H9 (cell line): ENCODE data around the gene DLG1. TPM values are rescaled to one million over a fixed set of nuclear protein-coding genes. Genes with fewer than 3 reads are reported as not detected.

Source experiments
- DNase-seq: peaks from one replicate; pipeline ENCODE4 v3.0.0-alpha.2; 2017
- H2AFZ ChIP-seq: one replicate; pipeline ENCODE4 v1.6.1; 2013; ENCODE audit warnings: mild to moderate bottlenecking, low read length, control low read depth, moderate library complexity
- H2AK5ac ChIP-seq: 2 replicates; pipeline ENCODE4 v1.6.1; 2013; ENCODE audit warnings: low read length, control low read depth, mixed read lengths; ENCODE audit not compliant: insufficient read length
- H2BK120ac ChIP-seq: one replicate; pipeline ENCODE4 v1.6.1; 2013; ENCODE audit warnings: low read depth, mild to moderate bottlenecking, low read length, control low read depth, inconsistent platforms; ENCODE audit not compliant: poor library complexity, severe bottlenecking
- H2BK12ac ChIP-seq: 2 replicates; pipeline ENCODE4 v1.6.1; 2013; ENCODE audit warnings: low read length, control low read depth, mixed read lengths, low read depth; ENCODE audit not compliant: insufficient read length
- H2BK15ac ChIP-seq: 2 replicates; pipeline ENCODE4 v1.6.1; 2013; ENCODE audit warnings: low read depth, low read length, control low read depth
- H2BK20ac ChIP-seq: one replicate; pipeline ENCODE4 v1.6.1; 2013; ENCODE audit warnings: low read depth, mild to moderate bottlenecking, low read length, control low read depth, inconsistent platforms; ENCODE audit not compliant: poor library complexity, severe bottlenecking
- H2BK5ac ChIP-seq: 2 replicates; pipeline ENCODE4 v1.6.1; 2013; ENCODE audit warnings: low read length, control low read depth, mixed read lengths; ENCODE audit not compliant: insufficient read length
- H3K14ac ChIP-seq: 2 replicates; pipeline ENCODE4 v1.6.1; 2013; ENCODE audit warnings: low read length, control low read depth; ENCODE audit not compliant: insufficient read depth
- H3K18ac ChIP-seq: 2 replicates; pipeline ENCODE4 v1.6.1; 2013; ENCODE audit warnings: low read depth, mild to moderate bottlenecking, mixed read lengths, low read length, control low read depth; ENCODE audit not compliant: insufficient read length
- H3K23ac ChIP-seq: 2 replicates; pipeline ENCODE4 v1.6.1; 2013; ENCODE audit warnings: low read length, control low read depth, mixed read lengths, low read depth; ENCODE audit not compliant: insufficient read length
- H3K23me2 ChIP-seq: 2 replicates; pipeline ENCODE4 v1.6.1; 2013; ENCODE audit warnings: low read depth, mild to moderate bottlenecking, mixed read lengths, low read length, control low read depth; ENCODE audit not compliant: insufficient read length, poor library complexity, severe bottlenecking
- H3K27ac ChIP-seq: 2 replicates; pipeline ENCODE4 v1.5.1; 2013; ENCODE audit warnings: low read length, control low read depth, mixed read lengths, low read depth; ENCODE audit not compliant: insufficient read length
- H3K27me3 ChIP-seq: 2 replicates; pipeline ENCODE4 v1.6.1; 2013; ENCODE audit warnings: low read length, control low read depth, inconsistent platforms; ENCODE audit not compliant: insufficient read depth
- H3K4ac ChIP-seq: 2 replicates; pipeline ENCODE4 v1.6.1; 2013; ENCODE audit warnings: low read depth, mild to moderate bottlenecking, control low read depth, inconsistent platforms, low read length, moderate library complexity
- H3K4me1 ChIP-seq: 2 replicates; pipeline ENCODE4 v1.6.1; 2013; ENCODE audit warnings: low read length, control low read depth, inconsistent platforms; ENCODE audit not compliant: insufficient read depth
- H3K4me2 ChIP-seq: 2 replicates; pipeline ENCODE4 v1.6.1; 2013; ENCODE audit warnings: low read length, control low read depth, mixed read lengths; ENCODE audit not compliant: insufficient read length, insufficient read depth
- H3K56ac ChIP-seq: 2 replicates; pipeline ENCODE4 v1.6.1; 2013; ENCODE audit warnings: low read depth, mild to moderate bottlenecking, mixed read lengths, low read length, control low read depth; ENCODE audit not compliant: insufficient read length
- H3K79me1 ChIP-seq: 2 replicates; pipeline ENCODE4 v1.6.1; 2013; ENCODE audit warnings: low read depth, mild to moderate bottlenecking, moderate library complexity, low read length, control low read depth, inconsistent platforms; ENCODE audit not compliant: insufficient read depth, poor library complexity, severe bottlenecking
- H3K79me2 ChIP-seq: 2 replicates; pipeline ENCODE4 v1.6.1; 2013; ENCODE audit warnings: low read length, control low read depth, inconsistent platforms; ENCODE audit not compliant: insufficient read depth
- H3K9ac ChIP-seq: 2 replicates; pipeline ENCODE4 v1.6.1; 2013; ENCODE audit warnings: low read length, control low read depth, mixed read lengths; ENCODE audit not compliant: insufficient read length; ENCODE audit errors: extremely low read depth
- H3K9me3 ChIP-seq: one replicate; pipeline ENCODE4 v1.6.1; 2013; ENCODE audit warnings: low read depth, low read length, inconsistent platforms; ENCODE audit not compliant: control insufficient read depth
- H3T11ph ChIP-seq: one replicate; pipeline ENCODE4 v1.6.1; 2013; ENCODE audit warnings: mild to moderate bottlenecking, low read length, control low read depth, inconsistent platforms
- H4K20me1 ChIP-seq: one replicate; pipeline ENCODE4 v1.6.1; 2013; ENCODE audit not compliant: control insufficient read depth, insufficient read length, insufficient read depth
- H4K5ac ChIP-seq: 2 replicates; pipeline ENCODE4 v1.6.1; 2013; ENCODE audit warnings: low read depth, mild to moderate bottlenecking, mixed read lengths, low read length, control low read depth; ENCODE audit not compliant: insufficient read length
- H4K8ac ChIP-seq: replicated peaks from 2 replicates; pipeline ENCODE4 v1.6.1; 2013; ENCODE audit warnings: low read length, control low read depth, mixed read lengths, low read depth; ENCODE audit not compliant: insufficient read length
- H4K91ac ChIP-seq: 2 replicates; pipeline ENCODE4 v1.6.1; 2013; ENCODE audit warnings: low read depth, mild to moderate bottlenecking, moderate library complexity, mixed read lengths, low read length, control low read depth; ENCODE audit not compliant: insufficient read length
- H3K27ac Mint-ChIP-seq, 3 experiments: 2 replicates in 2 of 3; 3 replicates in 1 of 3; pipeline ENCODE4 v1.8.0; 2020 to 2021; ENCODE audit warnings: mixed read lengths in 3 of 3, mild to moderate bottlenecking in 1 of 3, moderate library complexity in 1 of 3
- H3K27me3 Mint-ChIP-seq: 2 replicates; pipeline ENCODE4 v1.8.0; 2021; ENCODE audit warnings: low read depth, mild to moderate bottlenecking, moderate library complexity, mixed read lengths
- H3K36me3 Mint-ChIP-seq, 3 experiments: 2 replicates in 2 of 3; 3 replicates in 1 of 3; pipeline ENCODE4 v1.8.0; 2020 to 2021; ENCODE audit warnings: low read depth in 3 of 3, mixed read lengths in 3 of 3; ENCODE audit not compliant: insufficient read depth in 1 of 3
- H3K4me1 Mint-ChIP-seq, 2 experiments: 2 replicates each; pipeline ENCODE4 v1.8.0; 2020; ENCODE audit warnings: mixed read lengths in 2 of 2
- H3K4me3 Mint-ChIP-seq, 2 experiments: 2 replicates in 1 of 2; 3 replicates in 1 of 2; pipeline ENCODE4 v1.8.0; 2020 to 2021; ENCODE audit warnings: mild to moderate bottlenecking in 2 of 2, mixed read lengths in 2 of 2, moderate library complexity in 1 of 2
- H3K9me3 Mint-ChIP-seq, 2 experiments: 2 replicates in 1 of 2; 3 replicates in 1 of 2; pipeline ENCODE4 v1.8.0; 2020; ENCODE audit warnings: mild to moderate bottlenecking in 2 of 2, mixed read lengths in 2 of 2, moderate library complexity in 1 of 2
- WGBS: extraction: QIAGEN DNeasy Blood & Tissue Kit; methylation state at CpG from one replicate; pipeline ENCODE4 v1.1.7; 2013; ENCODE audit warnings: missing lambda C conversion rate, low lambda C conversion rate, mixed read lengths; ENCODE audit not compliant: insufficient read length; ENCODE audit errors: extremely low coverage; 5-methylcytosine and 5-hydroxymethylcytosine counted together
- total RNA-seq: library from RNA; stranded (reverse); gene quantifications from 2 replicates; pipeline ENCODE4 v1.2.1, GENCODE V29; 2021
- TF ChIP-seq, protein P1 (sequence below): fragments of 200-600 bp; sonication (generic); conservative IDR thresholded peaks from 3 replicates; pipeline ENCODE4 v1.8.0; 2021; ENCODE audit warnings: antibody characterized with exemption, mild to moderate bottlenecking

The DLG1 gene
- total RNA-seq, 1 experiment from 2014 or later = 84.1 TPM

- Histone ChIP-seq H3K4ac (no peak overlapping the region), H3K23me2 (no peaks in the 10 kb centered on the region), H3K9ac (no peak overlapping the region), H2BK12ac (no peak overlapping the region), H3K79me1 (peaks cover 15% of the 10 kb centered on the region), H3K4me2 (no peak overlapping the region), H3K27me3 (no peaks in the 10 kb centered on the region), H3K4me1 (no peaks in the 10 kb centered on the region), H2BK5ac (no peak overlapping the region), H3K56ac (no peak overlapping the region), H3K27ac (no peak overlapping the region), H2AFZ (no peak overlapping the region), H2BK20ac (no peak overlapping the region), H3K79me2 (peaks cover 7% of the 10 kb centered on the region; the same call in 1 of the 2 replicates), H3T11ph (no peak overlapping the region), H2BK120ac (no peak overlapping the region), H4K5ac (no peak overlapping the region), H2BK15ac (no peak overlapping the region), H3K14ac (no peak overlapping the region), H4K91ac (no peak overlapping the region), H4K20me1 (no peaks in the 10 kb centered on the region), H3K23ac (no peak overlapping the region), H3K9me3 (no peaks in the 10 kb centered on the region), H2AK5ac (no peak overlapping the region), H4K8ac (no peak overlapping the region), H3K18ac (no peak overlapping the region)
- peak overlapping the region in 1 of 3 experiments; percentile 39; a peak in 1 of 7 replicates for H3K27ac Mint-ChIP-seq
- H3K4me1 Mint-ChIP-seq = peaks cover 13 to 16% of the 10 kb centered on the region in 2 experiments
- TF ChIP-seq, protein P1, sequence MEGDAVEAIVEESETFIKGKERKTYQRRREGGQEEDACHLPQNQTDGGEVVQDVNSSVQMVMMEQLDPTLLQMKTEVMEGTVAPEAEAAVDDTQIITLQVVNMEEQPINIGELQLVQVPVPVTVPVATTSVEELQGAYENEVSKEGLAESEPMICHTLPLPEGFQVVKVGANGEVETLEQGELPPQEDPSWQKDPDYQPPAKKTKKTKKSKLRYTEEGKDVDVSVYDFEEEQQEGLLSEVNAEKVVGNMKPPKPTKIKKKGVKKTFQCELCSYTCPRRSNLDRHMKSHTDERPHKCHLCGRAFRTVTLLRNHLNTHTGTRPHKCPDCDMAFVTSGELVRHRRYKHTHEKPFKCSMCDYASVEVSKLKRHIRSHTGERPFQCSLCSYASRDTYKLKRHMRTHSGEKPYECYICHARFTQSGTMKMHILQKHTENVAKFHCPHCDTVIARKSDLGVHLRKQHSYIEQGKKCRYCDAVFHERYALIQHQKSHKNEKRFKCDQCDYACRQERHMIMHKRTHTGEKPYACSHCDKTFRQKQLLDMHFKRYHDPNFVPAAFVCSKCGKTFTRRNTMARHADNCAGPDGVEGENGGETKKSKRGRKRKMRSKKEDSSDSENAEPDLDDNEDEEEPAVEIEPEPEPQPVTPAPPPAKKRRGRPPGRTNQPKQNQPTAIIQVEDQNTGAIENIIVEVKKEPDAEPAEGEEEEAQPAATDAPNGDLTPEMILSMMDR = no peak
- H3K4me3 Mint-ChIP-seq = no peak overlapping the region
- DNase-seq = no peak
- WGBS = no CpG with 5 or more reads among the region's 3 CpGs
- H3K27me3 Mint-ChIP-seq = no peaks in the 10 kb centered on the region
- H3K9me3 Mint-ChIP-seq = no peaks in the 10 kb centered on the region
- H3K36me3 Mint-ChIP-seq = peaks cover 7 to 16% (median 8%) of the 10 kb centered on the region in 3 experiments; a peak in 5 of 7 replicates
These were observed 108.8 kb downstream of the DLG1 start for GRCh38 chr3:197189623-197190022.
